ENCODE results near the gene SHC3.

DNA sequence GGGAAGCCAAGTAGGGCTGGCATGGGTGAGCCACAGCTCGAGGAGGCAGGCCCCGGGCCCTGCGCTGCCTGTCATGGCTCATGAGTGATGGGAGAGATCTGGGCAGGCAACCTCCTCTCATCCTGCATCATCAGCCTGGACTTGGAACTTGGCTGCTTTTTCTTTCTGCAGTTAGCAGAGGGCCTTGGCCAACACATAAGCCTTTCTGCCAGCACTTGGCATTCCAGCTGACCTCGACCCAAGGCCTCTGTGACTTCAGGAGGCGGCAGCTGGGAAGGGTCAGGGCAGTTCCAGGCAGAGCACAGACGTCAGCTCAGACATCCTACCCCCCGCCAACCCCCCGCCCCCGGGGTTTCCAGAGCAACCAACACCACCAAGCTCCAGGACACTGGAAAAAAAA, 179.7 kb downstream of the SHC3 start:
- TF ChIP-seq EZH2 (IDR thresholded peaks at IDR 0.05; ENCODE audit: insufficient read depth, poor library complexity, severe bottlenecking): no peak
- TF ChIP-seq EZH2phosphoT487 (IDR thresholded peaks at IDR 0.05; ENCODE audit: insufficient read depth, low read depth): no peak
